Measurements from ENCODE around the gene SLC35D2. TPM values are rescaled to one million over a fixed set of nuclear protein-coding genes. Genes with fewer than 3 reads are reported as not detected.
"Not testable (repeated sequence)": the region's sequence is repeated elsewhere in the genome, so short reads cannot be mapped to it uniquely, and the experiment has no call there.

Gene SLC35D2
- total and polyA plus RNA-seq, 7 donors, result 2.0 to 5.9 (median 3.1) TPM

- no peaks in the 10 kb centered on the region for H3K27me3 ChIP-seq (ENCODE audit: insufficient read depth in 3 of 3, low read length in 2 of 3)
- ATAC-seq, result no peak
- no peak for TF ChIP-seq CTCF (IDR thresholded peaks at IDR 0.05)
- H3K9me3 ChIP-seq, result no peaks in the 10 kb centered on the region
- DNase-seq, result no peak
- 76 to 79% (median 79%) methylated on average over 9 of the region's 9 CpGs for WGBS, 3 donors
- peaks cover 0 to 19% of the 10 kb centered on the region in 2 donors for H3K36me3 ChIP-seq (ENCODE audit: insufficient read depth in 1 of 2, low read depth in 1 of 2)
- intact Hi-C loops (cut with DNase I), result no loop called here
- H3K27ac ChIP-seq, result no peak overlapping the region
- H3K4me1 ChIP-seq, result no peaks in the 10 kb centered on the region
- H3K4me3 ChIP-seq, result no peak overlapping the region
These were observed 20.1 kb downstream of the SLC35D2 start for GRCh38 chr9:96363175-96363967.

- intact Hi-C loops (cut with DNase I); ATAC-seq; H3K9me3 ChIP-seq: not testable (repeated sequence)
These were observed 21.4 kb downstream of the SLC35D2 start for GRCh38 chr9:96362119-96362518.

GRCh38 chr9:96361668-96362067 lies 21.8 kb downstream of the SLC35D2 start:
- DNase-seq, result no peak
- Histone ChIP-seq H3K36me3 (ENCODE audit: insufficient read depth in 1 of 2, low read depth in 1 of 2) (peaks cover 0 to 28% of the 10 kb centered on the region in 2 donors), H3K4me1 (no peaks in the 10 kb centered on the region), H3K9me3 (no peaks in the 10 kb centered on the region), H3K27me3 (ENCODE audit: insufficient read depth in 3 of 3, low read length in 2 of 3) (no peaks in the 10 kb centered on the region), H3K27ac (no peak overlapping the region), H3K4me3 (no peak overlapping the region)
- TF ChIP-seq CTCF (IDR thresholded peaks at IDR 0.05), result no peak
- 95 to 97% (median 96%) methylated on average over 6 of the region's 6 CpGs for WGBS, 3 donors
- ATAC-seq, result no peak
- intact Hi-C loops (cut with DNase I), result no loop called here

More at GRCh38 chr9:96362119-96362518, 21.4 kb downstream of the SLC35D2 start:
- not testable (repeated sequence) for H3K4me3 ChIP-seq; DNase-seq; H3K4me1 ChIP-seq; H3K27me3 ChIP-seq (ENCODE audit: insufficient read depth in 3 of 3, low read length in 2 of 3); H3K27ac ChIP-seq
- peaks cover 0 to 26% of the 10 kb centered on the region in 2 donors for H3K36me3 ChIP-seq (ENCODE audit: insufficient read depth in 1 of 2, low read depth in 1 of 2)
- WGBS, 3 donors, result 81 to 85% (median 83%) methylated on average over 6 of the region's 6 CpGs

GRCh38 chr9:96360976-96361375 lies 22.5 kb downstream of the SLC35D2 start:
- intact Hi-C loops (cut with DNase I), result no loop called here
- WGBS, 3 donors, result 70 to 77% (median 72%) methylated on average over 2 of the region's 2 CpGs
- H3K9me3 ChIP-seq, result no peaks in the 10 kb centered on the region
- no peak for TF ChIP-seq CTCF (IDR thresholded peaks at IDR 0.05)
- H3K4me3 ChIP-seq, result no peak overlapping the region
- ATAC-seq (no peak), DNase-seq (no peak)
- H3K36me3 ChIP-seq (ENCODE audit: insufficient read depth in 1 of 2, low read depth in 1 of 2), result peaks cover 0 to 31% of the 10 kb centered on the region in 2 donors
- no peaks in the 10 kb centered on the region for H3K27me3 ChIP-seq (ENCODE audit: insufficient read depth in 3 of 3, low read length in 2 of 3)
- no peaks in the 10 kb centered on the region for H3K4me1 ChIP-seq
- no peak overlapping the region for H3K27ac ChIP-seq

- H3K27me3 ChIP-seq (ENCODE audit: insufficient read depth in 3 of 3, low read length in 2 of 3); DNase-seq; intact Hi-C loops (cut with DNase I); ATAC-seq; H3K4me3 ChIP-seq; H3K9me3 ChIP-seq; H3K4me1 ChIP-seq; H3K27ac ChIP-seq: not testable (repeated sequence)
- H3K36me3 ChIP-seq (ENCODE audit: insufficient read depth in 1 of 2, low read depth in 1 of 2), result peaks cover 0 to 31% of the 10 kb centered on the region in 2 donors
- 96 to 99% (median 97%) methylated on average over 6 of the region's 6 CpGs for WGBS, 3 donors
These were observed 23.0 kb downstream of the SLC35D2 start for GRCh38 chr9:96360523-96360922.

Measured in psoas muscle (tissue), 8 donors.